ENCODE data around the gene BCR.

The BCR gene

GRCh38 chr22:23175817-23176644 is 4.3 kb upstream of the BCR start:
- no peak for DNase-seq (ENCODE audit: low read depth, low spot score)

- no peak for DNase-seq (ENCODE audit: low read depth, low spot score)
These were observed 3.7 kb upstream of the BCR start for GRCh38 chr22:23176645-23177027.

DNA sequence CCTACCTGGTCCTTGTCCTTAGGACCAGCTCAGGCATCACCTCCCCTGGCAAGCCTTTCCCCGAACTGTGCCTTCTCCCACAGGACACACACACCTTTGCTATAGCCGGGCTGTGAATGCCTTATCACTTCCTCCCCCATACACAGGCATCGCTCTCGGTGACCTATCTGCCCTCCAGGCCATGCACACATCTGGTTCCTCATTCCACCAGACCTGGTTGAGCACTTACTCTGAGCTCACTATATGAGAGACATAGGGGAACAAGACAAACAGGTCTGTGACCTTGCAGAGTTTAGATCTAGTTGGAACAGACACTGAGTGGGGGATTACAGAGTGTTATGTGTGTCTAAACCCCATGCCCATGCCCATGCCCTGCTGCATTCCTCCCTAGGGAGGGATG is 3.1 kb upstream of the BCR start:
- no peak for DNase-seq (ENCODE audit: low read depth, low spot score)

DNA sequence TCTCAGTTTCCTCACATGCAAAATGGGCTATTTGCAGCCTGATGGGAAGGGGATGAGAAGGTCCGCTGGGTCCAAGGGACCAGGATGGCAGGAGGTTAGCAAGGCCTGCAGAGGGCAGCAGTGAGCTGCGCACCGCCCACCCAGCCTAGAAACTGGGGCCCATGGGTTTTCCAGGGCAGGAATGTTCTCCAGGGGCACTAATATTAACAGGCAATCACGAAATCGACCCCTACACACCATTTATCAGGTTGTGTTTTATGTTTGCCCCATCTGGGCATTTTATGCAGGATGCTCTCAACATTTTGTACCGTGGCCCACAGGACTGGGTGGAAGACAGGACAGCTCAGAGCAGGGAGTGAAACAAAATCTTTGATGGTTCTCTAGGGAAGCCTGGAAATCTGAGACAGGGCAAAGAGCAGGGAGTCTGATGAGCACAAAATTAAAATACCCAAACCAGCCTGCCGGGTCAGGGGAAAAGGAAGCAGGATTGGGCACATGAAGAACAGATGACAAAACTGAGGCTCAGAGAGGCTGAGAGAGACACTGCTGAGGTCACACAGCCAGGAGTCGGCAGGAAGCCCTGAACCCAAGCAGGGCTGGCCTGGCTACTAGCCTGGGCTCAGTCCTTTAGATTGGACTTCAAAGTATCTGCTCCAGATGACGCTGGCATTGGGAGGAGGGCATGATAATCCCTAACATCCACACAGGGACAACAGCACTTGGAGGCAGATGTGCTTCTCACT is 1.6 kb upstream of the BCR start:
- DNase-seq (ENCODE audit: low read depth, low spot score): no peak

DNA sequence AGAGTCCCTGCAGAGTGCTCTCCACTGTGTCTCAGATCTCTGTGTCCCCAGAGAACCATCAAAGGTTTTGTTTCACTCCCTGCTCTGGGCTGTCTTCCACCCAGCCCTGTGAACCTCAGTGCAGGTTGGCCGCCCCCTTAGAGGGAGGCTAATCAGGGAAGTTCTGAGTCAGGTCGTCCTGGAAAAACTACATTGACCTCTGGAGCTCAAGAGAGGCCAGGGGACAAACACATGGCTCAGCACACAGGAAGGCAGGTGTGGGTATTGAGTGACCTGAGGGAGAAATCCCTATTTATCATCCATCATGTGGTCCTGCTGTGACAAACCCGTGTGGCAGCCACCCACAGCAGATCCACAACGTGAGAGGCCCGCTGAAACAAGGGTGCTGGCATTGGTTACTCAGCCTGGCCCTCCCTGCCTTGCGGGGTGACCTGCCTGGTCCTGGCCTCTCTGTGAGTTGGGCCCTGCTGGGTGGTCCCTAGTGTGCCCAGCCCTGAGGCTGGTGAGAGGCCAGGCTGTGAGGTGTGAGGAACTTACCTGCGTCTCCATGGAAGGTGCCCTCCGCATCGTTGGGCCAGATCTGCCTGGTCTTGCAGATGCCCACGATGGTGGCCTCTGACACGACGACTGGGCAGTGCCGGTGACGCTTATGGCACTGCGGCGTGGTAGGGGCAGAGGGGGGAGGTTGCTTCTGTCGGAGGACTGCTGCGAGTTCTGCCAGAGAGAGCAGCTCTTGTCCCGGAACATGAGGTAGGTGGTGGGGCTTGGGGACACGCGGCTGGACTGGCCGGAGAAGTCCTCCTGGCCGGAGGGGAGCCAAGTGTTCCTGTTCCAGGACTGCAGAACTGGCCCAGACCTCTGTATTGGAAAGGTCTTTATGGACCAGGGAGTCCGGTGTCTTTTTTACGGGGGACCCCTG is 669 bp upstream of the BCR start:
- DNase-seq (ENCODE audit: low read depth, low spot score): no peak

GRCh38 chr22:23180893-23181720 is 798 bp downstream of the BCR start:
- DNase-seq (ENCODE audit: low read depth, low spot score): no peak

GRCh38 chr22:23181721-23182308 is 1.5 kb downstream of the BCR start:
- DNase-seq (ENCODE audit: low read depth, low spot score): no peak

DNA sequence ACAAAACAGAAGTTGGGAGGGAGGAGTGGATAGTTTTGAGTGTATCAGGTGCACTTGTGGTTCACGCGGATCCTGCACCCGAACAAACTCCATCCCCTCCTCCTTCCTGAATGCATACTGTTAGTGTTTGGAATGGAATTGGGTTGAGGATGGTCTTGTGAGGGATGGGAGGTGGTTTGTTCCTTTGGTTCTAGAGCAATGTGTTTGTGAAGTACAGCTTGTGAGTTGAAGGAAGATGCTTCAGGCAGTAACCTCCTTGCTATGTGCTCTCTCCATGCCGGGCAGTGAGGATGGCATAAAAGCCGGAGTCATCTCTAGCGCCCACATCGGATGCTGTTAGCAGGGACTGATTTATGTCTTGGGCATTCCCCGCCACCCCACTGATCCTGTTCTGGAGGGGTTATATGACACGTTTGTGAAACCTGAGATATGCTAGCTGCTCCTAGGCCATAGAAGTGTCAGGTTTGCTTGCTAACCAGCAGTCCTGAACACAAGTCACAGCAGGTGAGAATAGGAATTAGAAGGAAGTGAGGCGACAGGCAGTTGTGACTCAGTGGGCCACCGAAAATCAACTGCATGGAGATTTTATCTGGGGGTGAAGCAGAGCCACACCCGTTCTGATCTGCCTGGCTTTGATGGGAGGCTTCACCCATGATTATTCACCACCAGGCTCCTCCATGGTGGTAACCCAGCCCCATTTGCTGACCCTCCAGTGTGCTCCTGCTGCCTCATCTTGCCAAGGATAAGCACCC is 2.2 kb downstream of the BCR start:
- no peak for DNase-seq (ENCODE audit: low read depth, low spot score)

- DNase-seq (ENCODE audit: low read depth, low spot score): no peak
These were observed 2.9 kb downstream of the BCR start for GRCh38 chr22:23183061-23183698.

- no peak for DNase-seq (ENCODE audit: low read depth, low spot score)
These were observed 3.9 kb downstream of the BCR start for GRCh38 chr22:23184100-23184763.

DNA sequence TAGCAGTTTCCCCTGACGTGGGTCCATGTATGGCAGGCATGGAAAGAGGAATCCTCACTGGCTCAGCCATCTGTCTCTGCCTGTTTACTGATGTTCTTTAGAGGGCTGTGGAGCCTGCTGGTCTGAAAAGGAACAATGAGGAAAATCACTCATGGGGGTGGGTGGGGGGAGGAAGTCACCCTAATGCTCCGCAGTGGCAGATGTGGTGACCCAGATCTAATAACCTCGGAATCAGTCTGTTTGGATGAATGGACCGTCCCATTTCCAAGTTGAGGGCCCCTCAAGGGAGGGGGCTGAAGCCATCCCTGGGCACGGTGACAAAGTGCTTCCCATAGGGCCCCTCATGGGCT is 4.4 kb downstream of the BCR start:
- DNase-seq (ENCODE audit: low read depth, low spot score): no peak

GRCh38 chr22:23187211-23187610 is 6.9 kb downstream of the BCR start:
- DNase-seq (ENCODE audit: low read depth, low spot score): no peak

DNA sequence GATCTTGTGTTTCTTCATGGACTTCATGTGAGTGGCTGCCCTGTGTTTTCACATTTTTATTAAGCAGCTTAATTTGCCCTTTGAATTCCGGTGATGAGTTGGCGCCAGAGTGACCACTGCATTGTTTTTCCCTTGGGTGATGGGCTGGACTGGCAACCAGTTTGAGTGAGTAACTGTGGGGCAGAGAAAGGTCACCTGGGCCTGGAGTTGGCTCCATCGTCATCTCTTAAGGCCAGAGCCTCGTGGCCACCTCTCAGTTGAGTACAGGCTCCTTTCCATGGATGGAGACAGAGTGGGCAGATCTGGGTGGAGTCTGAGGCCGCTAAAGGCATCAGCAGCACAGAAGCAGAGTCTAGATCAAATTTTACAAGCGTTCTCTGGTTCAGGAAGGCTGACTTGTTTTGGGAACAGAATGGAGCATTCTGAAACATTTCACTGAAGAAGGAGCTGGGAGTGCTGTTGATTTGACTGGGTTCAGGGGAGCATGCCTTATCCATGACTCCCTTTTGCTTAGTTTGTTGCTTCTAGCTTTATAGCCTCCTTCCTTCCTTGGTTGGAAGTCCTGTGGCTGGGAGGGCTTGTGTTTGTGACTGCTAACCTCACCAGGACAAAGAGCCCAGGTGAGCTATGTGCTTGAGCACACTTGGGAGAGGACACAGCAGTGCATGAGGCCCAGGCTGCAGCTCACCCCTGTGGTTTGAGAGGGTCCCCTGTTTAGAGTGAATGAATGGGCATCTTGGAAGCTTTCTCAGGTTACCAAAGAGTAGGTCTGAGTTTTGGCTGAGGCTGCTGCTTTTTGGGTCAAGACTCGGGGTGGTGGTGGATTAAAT is 7.8 kb downstream of the BCR start:
- DNase-seq (ENCODE audit: low read depth, low spot score): no peak

- DNase-seq (ENCODE audit: low read depth, low spot score): no peak
These were observed 10.2 kb downstream of the BCR start for GRCh38 chr22:23190526-23190925.

- no peak for DNase-seq (ENCODE audit: low read depth, low spot score)
These were observed 11.8 kb downstream of the BCR start for GRCh38 chr22:23192133-23192532.

- DNase-seq (ENCODE audit: low read depth, low spot score): no peak
These were observed 12.2 kb downstream of the BCR start for GRCh38 chr22:23192558-23192957.

GRCh38 chr22:23193196-23193827 is 13.0 kb downstream of the BCR start:
- DNase-seq (ENCODE audit: low read depth, low spot score): no peak

GRCh38 chr22:23193882-23194281 is 13.6 kb downstream of the BCR start:
- no peak for DNase-seq (ENCODE audit: low read depth, low spot score)
